ENCODE measurements around the gene CA14. TPM values are rescaled to one million over a fixed set of nuclear protein-coding genes. Genes with fewer than 3 reads are reported as not detected.
"Not testable (repeated sequence)": the region's sequence is repeated elsewhere in the genome, so short reads cannot be mapped to it uniquely, and the experiment has no call there.

The CA14 gene
- polyA plus RNA-seq, 4 donors = 6.2 to 8.1 (median 7.4) TPM

- DNase-seq (ENCODE audit: low read depth in 4 of 4, low spot score in 3 of 4) = peak; percentile 93 to 98 (median 96)
These were observed 21.5 kb upstream of the CA14 start, which contains the start of gene ANP32E for GRCh38 chr1:150235852-150236613. Gene ANP32E (minus strand): TSS chr1:150236112. CDS start chr1:150235786, 326 bp downstream.

- no peak for DNase-seq (ENCODE audit: low read depth in 4 of 4, low spot score in 3 of 4)
These were observed 20.9 kb upstream of the CA14 start for GRCh38 chr1:150236614-150237100.

- not testable (repeated sequence) for DNase-seq (ENCODE audit: low read depth in 4 of 4, low spot score in 3 of 4)
These were observed 20.4 kb upstream of the CA14 start for GRCh38 chr1:150237176-150237575.

- no peak for DNase-seq (ENCODE audit: low read depth in 4 of 4, low spot score in 3 of 4)
These were observed 19.8 kb upstream of the CA14 start for GRCh38 chr1:150237746-150238145.

- no peak for DNase-seq (ENCODE audit: low read depth in 4 of 4, low spot score in 3 of 4)
These were observed 14.6 kb upstream of the CA14 start for GRCh38 chr1:150243003-150243402.

GRCh38 chr1:150249936-150250335 is 7.6 kb upstream of the CA14 start:
- DNase-seq (ENCODE audit: low read depth in 4 of 4, low spot score in 3 of 4) = no peak

- no peak for DNase-seq (ENCODE audit: low read depth in 4 of 4, low spot score in 3 of 4)
These were observed 1.4 kb upstream of the CA14 start for GRCh38 chr1:150256198-150256553.

- DNase-seq (ENCODE audit: low read depth in 4 of 4, low spot score in 3 of 4) = no peak
These were observed 826 bp upstream of the CA14 start for GRCh38 chr1:150256554-150257341.

GRCh38 chr1:150259217-150259616 is 1.6 kb downstream of the CA14 start:
- DNase-seq (ENCODE audit: low read depth in 4 of 4, low spot score in 3 of 4) = no peak

GRCh38 chr1:150259758-150260669 is 2.4 kb downstream of the CA14 start:
- DNase-seq (ENCODE audit: low read depth in 4 of 4, low spot score in 3 of 4) = peak in 1 of 4 donors; percentile 55

GRCh38 chr1:150261367-150261766 is 3.8 kb downstream of the CA14 start:
- no peak for DNase-seq (ENCODE audit: low read depth in 4 of 4, low spot score in 3 of 4)

- no peak for DNase-seq (ENCODE audit: low read depth in 4 of 4, low spot score in 3 of 4)
These were observed 5.1 kb downstream of the CA14 start for GRCh38 chr1:150262388-150263320.

GRCh38 chr1:150263549-150263948 is 6.0 kb downstream of the CA14 start:
- DNase-seq (ENCODE audit: low read depth in 4 of 4, low spot score in 3 of 4) = no peak

GRCh38 chr1:150267896-150268295 is 10.3 kb downstream of the CA14 start:
- DNase-seq (ENCODE audit: low read depth in 4 of 4, low spot score in 3 of 4) = no peak

- no peak for DNase-seq (ENCODE audit: low read depth in 4 of 4, low spot score in 3 of 4)
These were observed 10.7 kb downstream of the CA14 start for GRCh38 chr1:150268340-150268704.

GRCh38 chr1:150268705-150269403 is 11.3 kb downstream of the CA14 start, which contains the start of gene APH1A:
Gene APH1A (minus strand): TSS chr1:150269016. CDS start chr1:150268810, 206 bp downstream.
- peak; percentile 85 to 95 (median 94) for DNase-seq (ENCODE audit: low read depth in 4 of 4, low spot score in 3 of 4)

GRCh38 chr1:150269451-150269850 is 11.9 kb downstream of the CA14 start:
- DNase-seq (ENCODE audit: low read depth in 4 of 4, low spot score in 3 of 4) = no peak

- no peak for DNase-seq (ENCODE audit: low read depth in 4 of 4, low spot score in 3 of 4)
These were observed 13.9 kb downstream of the CA14 start for GRCh38 chr1:150271291-150271959.
